MM.1S (cell line): Measurements from ENCODE around the gene SLC12A7.

Experiments
- EZH2 ChIP-seq: fragments of 300-600 bp; sonication (generic); optimal IDR thresholded peaks from 2 replicates; pipeline ENCODE3; 2017; ENCODE audit warnings: low read depth, mild to moderate bottlenecking, antibody characterized with exemption, low read length, mixed read lengths
- TF ChIP-seq, protein P1 (sequence below): fragments of 300-600 bp; sonication (generic); IDR thresholded peaks from 2 replicates; pipeline ENCODE4 v1.5.1; 2016; ENCODE audit warnings: antibody characterized with exemption, low read length, mixed read lengths

DNA sequence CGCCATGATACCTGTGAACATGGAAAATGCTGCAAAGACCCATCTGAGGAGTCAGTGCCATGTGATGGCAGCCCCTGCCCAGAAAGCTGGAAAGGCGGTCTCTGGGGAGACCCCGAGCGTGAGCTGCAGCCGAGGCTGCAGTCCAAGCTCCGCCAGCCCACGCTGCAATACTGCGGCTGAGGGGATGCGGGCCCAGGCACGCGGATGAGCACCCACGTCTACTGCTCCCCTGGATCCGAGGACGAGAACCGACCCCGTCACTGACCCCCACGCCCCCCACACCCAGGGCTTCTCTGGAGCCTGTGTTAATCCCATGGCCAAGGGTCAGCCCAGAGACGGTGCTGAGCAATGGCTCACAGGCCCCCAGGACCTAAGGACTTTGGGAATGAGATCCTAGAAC is 32.4 kb downstream of the SLC12A7 start:
- TF ChIP-seq, protein P1, sequence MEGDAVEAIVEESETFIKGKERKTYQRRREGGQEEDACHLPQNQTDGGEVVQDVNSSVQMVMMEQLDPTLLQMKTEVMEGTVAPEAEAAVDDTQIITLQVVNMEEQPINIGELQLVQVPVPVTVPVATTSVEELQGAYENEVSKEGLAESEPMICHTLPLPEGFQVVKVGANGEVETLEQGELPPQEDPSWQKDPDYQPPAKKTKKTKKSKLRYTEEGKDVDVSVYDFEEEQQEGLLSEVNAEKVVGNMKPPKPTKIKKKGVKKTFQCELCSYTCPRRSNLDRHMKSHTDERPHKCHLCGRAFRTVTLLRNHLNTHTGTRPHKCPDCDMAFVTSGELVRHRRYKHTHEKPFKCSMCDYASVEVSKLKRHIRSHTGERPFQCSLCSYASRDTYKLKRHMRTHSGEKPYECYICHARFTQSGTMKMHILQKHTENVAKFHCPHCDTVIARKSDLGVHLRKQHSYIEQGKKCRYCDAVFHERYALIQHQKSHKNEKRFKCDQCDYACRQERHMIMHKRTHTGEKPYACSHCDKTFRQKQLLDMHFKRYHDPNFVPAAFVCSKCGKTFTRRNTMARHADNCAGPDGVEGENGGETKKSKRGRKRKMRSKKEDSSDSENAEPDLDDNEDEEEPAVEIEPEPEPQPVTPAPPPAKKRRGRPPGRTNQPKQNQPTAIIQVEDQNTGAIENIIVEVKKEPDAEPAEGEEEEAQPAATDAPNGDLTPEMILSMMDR, result no peak
- TF ChIP-seq EZH2, result no peak
